Caco-2 (cell line): ENCODE measurements around the gene FTCD. TPM values are rescaled to one million over a fixed set of nuclear protein-coding genes. Genes with fewer than 3 reads are reported as not detected.
A peak's percentile ranks its signal among the peaks of the same experiment; 100 is the strongest.

Experiments
- BruUV-seq: library from RNA; stranded (reverse); fragments of 400-500 nt; replicated peaks from 2 replicates; lab custom pipeline; 2021; lab: Mats Ljungman, UMichigan
- CTCF ChIA-PET: fragments of 300-600 bp; sonication (Branson Sonifier 250); formaldehyde crosslinking; loops from one replicate; lab custom pipeline; 2022; ENCODE audit warnings: antibody characterized with exemption; lab: Charles Lee
- POLR2A ChIA-PET: fragments of 300-600 bp; sonication (Branson Sonifier 250); formaldehyde crosslinking; loops from one replicate; lab custom pipeline; 2022; ENCODE audit warnings: antibody characterized with exemption; lab: Charles Lee
- DNase-seq, 2 experiments: peaks; one replicate each; pipeline versions ENCODE4 v3.0.0 to v3.0.0-alpha.2; 2020 to 2022
- H3K27me3 ChIP-seq: replicated peaks from 2 replicates; pipeline ENCODE4 v1.6.0; 2011; ENCODE audit warnings: low read length; ENCODE audit not compliant: control insufficient read depth, insufficient read depth
- H3K36me3 ChIP-seq: 2 replicates; pipeline ENCODE4 v1.5.1; 2011; ENCODE audit warnings: low read length; ENCODE audit not compliant: control insufficient read depth, insufficient read depth
- H3K4me1 ChIP-seq: fragments of 250-450 bp; sonication (Bioruptor Pico); 2 replicates; pipeline ENCODE4 v1.5.1; 2020; ENCODE audit warnings: mild to moderate bottlenecking
- H3K4me3 ChIP-seq: 2 replicates; pipeline ENCODE4 v1.5.1; 2011; ENCODE audit warnings: low read depth, mild to moderate bottlenecking, control low read depth, low read length
- H3K9me3 ChIP-seq: fragments of 250-450 bp; sonication (Bioruptor Pico); 2 replicates; pipeline ENCODE4 v1.5.1; 2020; ENCODE audit warnings: mild to moderate bottlenecking, moderate library complexity
- H3K27ac Mint-ChIP-seq: one replicate; pipeline ENCODE4 v1.8.0; 2022; ENCODE audit warnings: mixed read lengths; ENCODE audit not compliant: unreplicated experiment
- H3K27me3 Mint-ChIP-seq: one replicate; pipeline ENCODE4 v1.8.0; 2022; ENCODE audit warnings: mixed read lengths; ENCODE audit not compliant: insufficient read depth, unreplicated experiment
- H3K36me3 Mint-ChIP-seq: one replicate; pipeline ENCODE4 v1.8.0; 2022; ENCODE audit warnings: mild to moderate bottlenecking, mixed read lengths; ENCODE audit not compliant: insufficient read depth, unreplicated experiment
- H3K4me1 Mint-ChIP-seq: one replicate; pipeline ENCODE4 v1.8.0; 2022; ENCODE audit warnings: low read depth, mixed read lengths; ENCODE audit not compliant: unreplicated experiment
- H3K4me3 Mint-ChIP-seq: one replicate; pipeline ENCODE4 v1.8.0; 2022; ENCODE audit warnings: mild to moderate bottlenecking, moderate library complexity, mixed read lengths; ENCODE audit not compliant: unreplicated experiment
- H3K9me3 Mint-ChIP-seq: one replicate; pipeline ENCODE4 v1.8.0; 2022; ENCODE audit warnings: mixed read lengths; ENCODE audit not compliant: unreplicated experiment
- CTCF ChIP-seq, 2 experiments: fragments of 200-600 bp in 1 of 2; IDR thresholded peaks; 1 replicate in 1 of 2; 2 replicates in 1 of 2; pipeline versions ENCODE4 v1.5.1 to v1.8.0; 2011 to 2022; ENCODE audit warnings: antibody characterized with exemption in 1 of 2, control low read depth in 1 of 2, inconsistent platforms in 1 of 2, low read depth in 1 of 2, low read length in 1 of 2, mild to moderate bottlenecking in 1 of 2, moderate library complexity in 1 of 2; ENCODE audit not compliant: insufficient read depth in 1 of 2, severe bottlenecking in 1 of 2, unreplicated experiment in 1 of 2
- intact Hi-C: fragments of 100-400 bp; cut with micrococcal nuclease; formaldehyde crosslinking; loops from one replicate; pipeline ENCODE4 v1.10.0; 2022; ENCODE audit not compliant: unreplicated experiment
- total RNA-seq: library from RNA; stranded (reverse); gene quantifications from 2 replicates; pipeline ENCODE4 v1.2.3, GENCODE V29; 2022

FTCD gene
- total RNA-seq, 1 experiment from 2014 or later = 3.5 TPM

- Mint-ChIP-seq H3K9me3 (no peaks in the 10 kb centered on the region), H3K4me1 (peaks cover 7% of the 10 kb centered on the region), H3K36me3 (peaks cover 41% of the 10 kb centered on the region), H3K4me3 (no peak overlapping the region), H3K27me3 (no peaks in the 10 kb centered on the region), H3K27ac (no peak overlapping the region)
- peak in 1 of 2 experiments; percentile 15 for DNase-seq
- H3K27me3 ChIP-seq = no peaks in the 10 kb centered on the region
- no peaks in the 10 kb centered on the region for H3K36me3 ChIP-seq
- TF ChIP-seq CTCF (IDR thresholded peaks at IDR 0.05; ENCODE audit: insufficient read depth in 1 of 2, low read depth in 1 of 2, low read length in 1 of 2, severe bottlenecking in 1 of 2, unreplicated experiment in 1 of 2) = no peak
- intact Hi-C loops = no loop called here
- POLR2A ChIA-PET = no interaction called here
- no TSS peak for BruUV-seq
- CTCF ChIA-PET = no interaction called here
- H3K4me3 ChIP-seq = no peak overlapping the region
- peaks cover 6% of the 10 kb centered on the region; the same call in 1 of the 2 replicates for H3K9me3 ChIP-seq
- H3K4me1 ChIP-seq = no peaks in the 10 kb centered on the region
Measured at GRCh38 chr21:46159390-46159789, 4.0 kb upstream of the FTCD start.

GRCh38 chr21:46158666-46159300, 3.4 kb upstream of the FTCD start:
- BruUV-seq = no TSS peak
- Histone ChIP-seq H3K36me3 (no peaks in the 10 kb centered on the region), H3K4me3 (no peak overlapping the region), H3K9me3 (peaks cover 6% of the 10 kb centered on the region; the same call in 1 of the 2 replicates), H3K4me1 (no peaks in the 10 kb centered on the region), H3K27me3 (no peaks in the 10 kb centered on the region)
- no peak overlapping the region for H3K4me3 Mint-ChIP-seq
- H3K9me3 Mint-ChIP-seq = no peaks in the 10 kb centered on the region
- no peaks in the 10 kb centered on the region for H3K27me3 Mint-ChIP-seq
- ChIA-PET CTCF (no interaction called here), POLR2A (no interaction called here)
- H3K27ac Mint-ChIP-seq = no peak overlapping the region
- TF ChIP-seq CTCF (IDR thresholded peaks at IDR 0.05; ENCODE audit: insufficient read depth in 1 of 2, low read depth in 1 of 2, low read length in 1 of 2, severe bottlenecking in 1 of 2, unreplicated experiment in 1 of 2) = no peak
- intact Hi-C loops = no loop called here
- DNase-seq = no peak
- peaks cover 7% of the 10 kb centered on the region for H3K4me1 Mint-ChIP-seq
- H3K36me3 Mint-ChIP-seq = peaks cover 41% of the 10 kb centered on the region

GRCh38 chr21:46157987-46158451, 2.6 kb upstream of the FTCD start:
- peaks cover 6% of the 10 kb centered on the region; the same call in 1 of the 2 replicates for H3K9me3 ChIP-seq
- TF ChIP-seq CTCF (IDR thresholded peaks at IDR 0.05; ENCODE audit: insufficient read depth in 1 of 2, low read depth in 1 of 2, low read length in 1 of 2, severe bottlenecking in 1 of 2, unreplicated experiment in 1 of 2) = no peak
- peaks cover 7% of the 10 kb centered on the region for H3K4me1 Mint-ChIP-seq
- no peak overlapping the region for H3K4me3 Mint-ChIP-seq
- no peaks in the 10 kb centered on the region for H3K4me1 ChIP-seq
- DNase-seq = no peak
- H3K9me3 Mint-ChIP-seq = no peaks in the 10 kb centered on the region
- ChIA-PET POLR2A (no interaction called here), CTCF (no interaction called here)
- no peaks in the 10 kb centered on the region for H3K27me3 Mint-ChIP-seq
- no peaks in the 10 kb centered on the region for H3K27me3 ChIP-seq
- no peaks in the 10 kb centered on the region for H3K36me3 ChIP-seq
- peaks cover 35% of the 10 kb centered on the region for H3K36me3 Mint-ChIP-seq
- no TSS peak for BruUV-seq
- H3K27ac Mint-ChIP-seq = peak overlapping the region; percentile 50
- no peak overlapping the region for H3K4me3 ChIP-seq
- intact Hi-C loops = no loop called here
